Activated T-helper 1 cell treated with anti-CD3 and anti-CD28 coated beads, Interleukin-2, amount 50 U/mL, for 16 hours (primary cell): Measurements from ENCODE around the gene CFAP53.

Source experiments
- DNase-seq, 2 donors: peaks; one replicate each; pipeline ENCODE4 v3.0.0-alpha.2; 2020; ENCODE audit warnings: low read depth in 1 of 2, low spot score in 1 of 2

Gene CFAP53

DNA sequence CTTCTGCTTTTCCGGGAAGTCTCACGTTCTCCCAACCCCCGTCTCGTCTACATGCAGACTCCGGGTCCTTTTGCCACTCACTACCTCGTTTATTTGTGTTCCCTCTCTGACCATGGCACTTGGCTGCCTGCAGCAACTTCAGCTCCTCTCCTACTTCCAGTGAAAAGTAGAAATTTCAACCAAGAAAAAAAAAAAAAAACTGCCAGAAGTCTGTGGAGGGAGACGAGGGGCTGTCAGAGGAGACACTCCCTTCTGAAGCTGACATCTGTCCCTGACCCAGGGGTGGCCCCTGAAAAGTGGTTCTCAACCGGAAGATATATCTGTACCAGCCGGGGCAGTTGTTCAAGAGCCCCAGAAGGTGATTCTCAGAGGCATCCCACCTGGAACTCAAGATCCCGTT is 70.6 kb downstream of the CFAP53 start:
- DNase-seq = no peak

DNA sequence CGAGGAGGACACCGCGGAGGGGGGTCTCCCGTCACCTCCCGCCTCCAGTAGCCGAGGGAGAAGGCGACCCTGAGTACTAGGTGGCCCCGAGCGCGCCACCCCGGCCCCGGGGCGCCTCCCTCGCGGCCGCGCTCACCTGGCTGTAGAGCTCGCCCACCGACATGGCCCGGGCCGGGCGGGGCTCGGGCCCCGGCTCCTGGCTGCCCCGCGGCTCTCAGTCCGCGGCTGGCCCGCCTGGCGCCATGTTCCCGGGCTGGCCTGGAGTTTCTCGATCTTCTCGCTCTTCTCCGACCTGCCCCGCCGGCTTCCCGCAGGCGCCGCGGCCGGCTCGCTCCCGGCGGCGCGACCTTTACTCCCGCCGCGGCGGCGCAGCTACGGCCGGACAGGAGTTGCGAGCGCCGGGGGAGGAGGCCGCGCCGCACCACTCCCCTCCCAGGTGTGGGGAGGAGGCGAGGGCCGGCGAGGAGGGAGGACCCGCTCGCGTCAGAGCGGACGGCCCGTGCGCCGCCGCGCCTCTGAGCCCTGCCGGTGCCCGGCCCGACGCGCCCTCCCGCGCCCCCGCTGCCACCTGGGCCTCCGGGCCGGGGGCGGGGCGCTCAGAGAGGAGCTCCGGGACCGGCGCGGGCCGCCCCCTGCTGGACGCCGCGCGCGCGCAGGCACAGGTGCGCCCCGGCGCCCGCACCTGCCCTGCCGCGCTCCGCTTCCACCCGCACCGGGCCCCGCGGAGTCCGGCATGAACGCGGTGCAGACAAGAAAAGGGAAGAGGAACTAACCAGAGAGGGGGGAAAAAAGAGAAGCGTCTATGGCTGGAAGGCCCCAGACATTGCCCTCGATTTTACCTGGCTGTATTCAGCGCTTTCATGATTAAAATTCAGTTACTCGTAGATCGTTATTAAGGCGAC is 71.4 kb downstream of the CFAP53 start, which contains the start of gene MYO5B:
MYO5B (minus strand) TSS at position 517 of the 902 bp plus-strand sequence; CDS start at position 163, 354 bp downstream.
- DNase-seq = peak in 1 of 2 donors; percentile 14

DNA sequence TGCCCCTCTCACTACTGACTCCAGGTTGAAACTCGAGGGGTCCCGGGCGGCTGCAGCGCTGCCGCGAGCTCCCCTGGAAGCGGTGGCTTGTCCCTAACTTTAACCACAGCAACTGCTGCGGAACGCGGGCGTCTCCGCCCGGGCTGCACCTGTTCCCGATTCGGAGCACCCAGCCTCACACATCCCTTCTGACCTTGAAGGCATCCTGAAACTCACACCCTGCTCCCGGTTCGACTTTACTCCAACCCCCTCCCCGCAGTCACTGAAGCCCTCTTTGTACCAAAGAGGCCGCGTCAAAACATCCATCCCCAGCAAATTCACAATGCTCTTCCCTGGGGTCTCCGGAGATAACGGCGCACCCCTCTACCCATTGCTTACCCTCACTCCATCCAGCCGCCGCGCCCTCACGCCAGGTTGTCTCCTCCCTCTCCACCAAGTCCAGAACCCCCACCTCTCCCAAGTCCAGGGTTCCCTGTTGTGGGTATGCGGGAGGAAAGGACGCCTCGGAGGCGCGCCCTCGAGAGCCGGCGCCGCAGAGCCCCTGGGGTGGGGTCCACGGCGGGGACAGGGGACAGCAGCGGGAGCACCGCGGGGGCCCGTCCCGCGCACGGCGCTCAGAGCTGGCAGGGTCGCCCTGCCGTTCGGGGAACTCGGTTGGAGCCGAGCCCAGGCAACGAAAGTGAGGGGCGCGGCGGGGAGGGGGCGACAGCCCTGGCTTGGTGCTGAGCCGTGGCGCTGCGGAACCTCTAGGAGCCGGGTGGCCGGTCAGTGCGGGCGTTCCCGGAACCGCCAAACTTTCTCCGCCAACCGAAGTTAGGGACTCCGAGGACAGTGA is 72.3 kb downstream of the CFAP53 start:
- no peak for DNase-seq

- no peak for DNase-seq
Observed at GRCh38 chr18:50192995-50193795, 73.1 kb downstream of the CFAP53 start.

- DNase-seq = no peak
Observed at GRCh38 chr18:50190926-50191325, 75.4 kb downstream of the CFAP53 start.

GRCh38 chr18:50190236-50190635 is 76.1 kb downstream of the CFAP53 start:
- DNase-seq = no peak

DNA sequence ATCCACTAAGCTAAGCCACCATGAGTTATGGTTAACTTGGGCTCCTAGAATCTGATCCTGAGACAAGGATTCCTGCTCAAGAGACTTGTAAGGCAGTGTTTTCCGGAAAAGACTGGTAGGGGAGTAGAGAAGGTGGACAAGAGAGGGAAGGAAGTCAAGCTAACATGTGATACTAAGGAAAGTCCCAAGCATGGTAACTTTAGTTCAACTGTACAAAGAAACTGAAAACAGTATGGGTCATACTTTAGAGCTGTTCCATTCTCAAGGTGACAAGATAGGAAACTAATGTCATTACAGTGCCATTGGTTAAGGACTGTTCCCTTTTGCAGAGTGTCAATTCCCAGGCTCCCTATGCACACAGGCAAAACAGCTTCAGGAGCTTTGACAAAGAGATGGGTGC is 77.1 kb downstream of the CFAP53 start:
- no peak for DNase-seq

- DNase-seq = no peak
Observed at GRCh38 chr18:50188652-50189051, 77.6 kb downstream of the CFAP53 start.

- no peak for DNase-seq
Observed at GRCh38 chr18:50187659-50188058, 78.6 kb downstream of the CFAP53 start.

- no peak for DNase-seq
Observed at GRCh38 chr18:50186385-50186784, 79.9 kb downstream of the CFAP53 start.

DNA sequence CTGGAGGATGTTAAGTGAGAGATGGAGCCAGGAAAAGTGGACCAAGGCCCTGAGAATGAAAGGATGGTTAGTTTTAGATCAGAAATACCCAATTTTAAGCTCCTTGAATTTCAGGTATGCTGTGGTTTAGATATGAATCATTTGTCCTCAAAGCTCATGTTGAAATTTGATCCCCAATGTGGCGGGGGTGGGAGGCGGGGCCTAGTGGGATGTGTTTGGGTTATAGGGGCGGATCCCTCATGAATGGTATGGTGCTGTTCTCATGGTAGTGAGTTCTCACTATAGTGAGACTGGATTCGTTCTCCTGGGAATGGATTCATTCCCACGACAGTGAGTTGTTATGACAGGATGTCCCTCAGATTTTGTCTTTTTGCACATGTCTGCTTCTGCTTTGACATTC is 82.7 kb downstream of the CFAP53 start:
- DNase-seq = no peak

DNA sequence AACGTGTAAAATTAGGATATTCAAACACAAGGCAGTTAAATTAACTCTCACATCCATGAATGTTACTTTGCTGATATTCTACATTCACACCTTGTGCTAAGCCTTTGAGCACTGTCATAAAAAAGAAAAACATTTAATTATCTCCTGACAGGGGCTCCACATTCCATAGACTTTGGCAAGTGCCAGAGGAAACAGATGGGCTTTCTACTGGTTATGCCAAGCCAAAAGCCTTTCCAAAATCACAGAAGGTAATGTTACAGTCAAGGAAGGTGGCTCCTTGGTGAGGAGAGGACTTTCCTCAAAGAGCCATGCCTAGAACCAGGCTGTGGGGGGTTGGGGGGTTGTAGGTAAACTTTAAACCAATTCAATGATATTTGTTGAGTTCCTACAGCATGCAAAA is 83.8 kb downstream of the CFAP53 start:
- no peak for DNase-seq

DNA sequence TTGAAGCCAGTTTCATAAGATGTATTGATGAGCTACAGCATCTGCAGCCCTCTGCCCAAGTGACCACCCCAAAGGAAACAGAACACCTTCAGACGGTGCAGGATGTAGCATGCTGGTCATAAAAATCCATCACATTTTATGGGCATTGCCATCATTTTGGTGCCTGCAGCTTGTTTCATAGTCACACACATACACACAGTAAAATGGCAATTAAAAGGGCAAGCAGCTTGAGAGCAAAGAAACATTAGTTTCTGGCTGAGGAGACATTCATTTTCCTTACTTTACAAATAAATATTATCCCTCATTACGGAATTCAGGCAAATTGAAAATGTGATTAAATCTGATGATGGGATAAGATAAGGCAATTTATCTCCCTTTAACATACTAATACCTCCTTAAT is 84.7 kb downstream of the CFAP53 start:
- DNase-seq = no peak

- no peak for DNase-seq
Observed at GRCh38 chr18:50179465-50179864, 86.8 kb downstream of the CFAP53 start.

- DNase-seq = no peak
Observed at GRCh38 chr18:50177294-50177992, 88.9 kb downstream of the CFAP53 start.
